Ovary (tissue), 3 donors: ENCODE results near the gene FGGY.
"Not testable (repeated sequence)": the region's sequence is repeated elsewhere in the genome, so short reads cannot be mapped to it uniquely, and the experiment has no call there.

ENCODE experiments used
- CTCF ChIP-seq, 3 donors: fragments of 450-650 bp in 2 of 3; fragments of 200-600 bp in 1 of 3; IDR thresholded peaks; one replicate each; pipeline versions ENCODE4 v1.5.1 to v1.8.0; 2016 to 2022; ENCODE audit warnings: antibody characterized with exemption in 3 of 3, mild to moderate bottlenecking in 1 of 3
- POLR2A ChIP-seq: fragments of 450-650 bp; IDR thresholded peaks from one replicate; pipeline ENCODE4 v1.6.1; 2017; ENCODE audit warnings: antibody characterized with exemption, mild to moderate bottlenecking, moderate library complexity
- donor health status: DM: no; HTN: no; CAD: no.

- TF ChIP-seq POLR2A; CTCF (IDR thresholded peaks at IDR 0.05): not testable (repeated sequence)
These were observed 166.0 kb downstream of the FGGY start for GRCh38 chr1:59462942-59463341.
